HG03442 (cell line): ENCODE measurements around the gene CD101.
"Not testable (repeated sequence)": the region's sequence is repeated elsewhere in the genome, so short reads cannot be mapped to it uniquely, and the experiment has no call there.

Experiments
- ATAC-seq: cut with Tn5 transposase; IDR thresholded peaks from one replicate; pipeline ENCODE4 v1.9.1; 2021; ENCODE audit warnings: mild to moderate bottlenecking, moderate library complexity; ENCODE audit not compliant: unreplicated experiment

Gene CD101, protein sequence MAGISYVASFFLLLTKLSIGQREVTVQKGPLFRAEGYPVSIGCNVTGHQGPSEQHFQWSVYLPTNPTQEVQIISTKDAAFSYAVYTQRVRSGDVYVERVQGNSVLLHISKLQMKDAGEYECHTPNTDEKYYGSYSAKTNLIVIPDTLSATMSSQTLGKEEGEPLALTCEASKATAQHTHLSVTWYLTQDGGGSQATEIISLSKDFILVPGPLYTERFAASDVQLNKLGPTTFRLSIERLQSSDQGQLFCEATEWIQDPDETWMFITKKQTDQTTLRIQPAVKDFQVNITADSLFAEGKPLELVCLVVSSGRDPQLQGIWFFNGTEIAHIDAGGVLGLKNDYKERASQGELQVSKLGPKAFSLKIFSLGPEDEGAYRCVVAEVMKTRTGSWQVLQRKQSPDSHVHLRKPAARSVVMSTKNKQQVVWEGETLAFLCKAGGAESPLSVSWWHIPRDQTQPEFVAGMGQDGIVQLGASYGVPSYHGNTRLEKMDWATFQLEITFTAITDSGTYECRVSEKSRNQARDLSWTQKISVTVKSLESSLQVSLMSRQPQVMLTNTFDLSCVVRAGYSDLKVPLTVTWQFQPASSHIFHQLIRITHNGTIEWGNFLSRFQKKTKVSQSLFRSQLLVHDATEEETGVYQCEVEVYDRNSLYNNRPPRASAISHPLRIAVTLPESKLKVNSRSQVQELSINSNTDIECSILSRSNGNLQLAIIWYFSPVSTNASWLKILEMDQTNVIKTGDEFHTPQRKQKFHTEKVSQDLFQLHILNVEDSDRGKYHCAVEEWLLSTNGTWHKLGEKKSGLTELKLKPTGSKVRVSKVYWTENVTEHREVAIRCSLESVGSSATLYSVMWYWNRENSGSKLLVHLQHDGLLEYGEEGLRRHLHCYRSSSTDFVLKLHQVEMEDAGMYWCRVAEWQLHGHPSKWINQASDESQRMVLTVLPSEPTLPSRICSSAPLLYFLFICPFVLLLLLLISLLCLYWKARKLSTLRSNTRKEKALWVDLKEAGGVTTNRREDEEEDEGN

DNA sequence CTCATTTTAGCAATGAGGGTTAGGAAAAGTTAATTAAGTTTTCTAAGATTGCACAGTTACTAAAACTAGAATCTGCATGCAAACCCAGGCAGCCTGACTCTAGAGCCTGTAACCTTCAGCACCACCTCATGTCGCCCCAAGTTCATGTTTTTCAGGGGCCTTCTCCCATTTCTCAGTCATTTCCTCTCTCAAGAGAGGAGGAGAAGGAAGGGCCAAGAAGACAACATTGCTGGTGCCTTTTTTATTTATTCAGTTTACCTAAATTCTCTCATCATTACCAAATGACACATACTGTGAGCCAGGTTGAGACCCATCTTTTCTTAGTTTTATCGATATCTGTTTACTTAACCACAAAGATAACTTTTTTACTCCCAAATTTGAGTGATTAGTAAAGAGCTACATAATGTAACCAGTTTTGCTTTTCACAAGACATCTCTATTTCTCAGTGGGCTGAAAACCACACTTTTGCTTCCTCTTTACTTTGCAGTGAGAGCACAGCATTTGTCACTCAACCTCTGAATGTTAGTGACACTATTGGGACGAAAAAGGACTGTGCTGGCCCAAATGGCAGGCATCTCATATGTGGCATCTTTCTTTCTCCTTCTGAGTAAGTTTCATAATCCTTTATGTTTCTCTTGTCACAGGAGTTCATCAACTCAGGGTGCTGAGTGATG is at the start of gene CD101:
Gene CD101, plus strand, starts transcription at position 507 of the 674 bp plus-strand sequence. Its CDS starts 58 bp downstream, at position 565.
- ATAC-seq: peak; percentile 92

DNA sequence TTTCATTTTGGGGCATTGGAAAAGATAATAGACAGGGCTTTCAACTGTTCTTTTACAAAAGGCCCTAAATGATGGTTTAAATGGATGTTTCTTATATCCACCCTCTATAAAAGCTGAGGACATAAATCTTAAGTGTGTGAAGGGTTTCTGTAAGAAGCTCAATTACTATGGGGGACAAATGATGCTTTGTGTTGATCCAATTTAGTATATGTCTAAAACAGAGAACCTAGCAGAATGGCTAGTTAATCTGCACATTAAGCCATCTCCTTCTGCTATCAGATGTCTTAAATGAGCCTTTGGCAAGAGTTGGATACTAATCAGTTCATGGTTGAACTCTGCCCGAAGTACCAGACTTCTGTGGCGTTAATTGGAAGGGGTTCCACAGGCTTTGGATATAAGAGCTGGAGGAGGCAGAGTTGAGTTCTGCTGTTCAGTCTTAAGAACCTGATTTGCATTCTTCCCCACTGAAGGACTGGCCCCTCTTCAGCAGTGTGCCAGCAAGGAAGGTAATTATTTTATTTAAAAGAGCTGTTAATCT is 48.8 kb upstream of the CD101 start:
- ATAC-seq: no peak

DNA sequence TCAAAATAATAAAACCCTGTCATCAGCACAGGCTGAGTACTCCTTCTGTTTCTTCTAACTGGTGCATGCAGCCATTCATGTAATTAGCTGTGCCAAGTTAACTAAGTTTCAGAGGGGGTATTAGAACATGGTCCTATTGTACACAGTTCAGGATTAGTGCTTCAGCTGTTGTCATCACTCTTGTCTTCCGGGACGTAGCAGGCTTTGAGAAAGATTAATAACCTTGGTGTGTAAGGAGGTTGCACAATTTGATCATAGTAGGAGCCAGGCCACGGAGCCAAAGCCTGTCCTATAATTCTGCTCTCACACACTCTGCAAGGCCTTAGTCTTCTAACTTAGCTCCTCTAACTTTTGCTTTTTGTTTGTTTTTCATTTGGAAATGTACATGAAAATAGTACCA is 47.1 kb upstream of the CD101 start:
- no peak for ATAC-seq

DNA sequence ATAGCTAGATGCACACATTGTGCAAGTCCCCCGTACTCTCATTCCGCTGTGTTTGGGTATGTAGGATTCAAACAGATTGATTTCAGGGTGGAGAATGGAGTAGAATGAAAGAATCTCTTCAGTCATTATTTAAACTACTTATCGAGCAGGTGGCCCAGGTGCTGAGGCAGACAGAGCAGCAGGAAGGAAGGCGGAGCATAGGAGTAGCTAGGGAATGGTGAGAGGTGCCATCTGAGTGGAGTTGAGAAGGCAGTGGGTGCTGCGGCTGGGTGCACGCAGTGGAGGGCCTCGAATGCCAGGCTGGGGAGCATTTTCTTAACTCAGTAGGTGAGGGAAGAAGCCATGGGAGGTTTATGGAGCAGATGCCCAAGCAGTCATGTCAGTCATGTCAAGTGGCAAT is 45.2 kb upstream of the CD101 start:
- ATAC-seq: no peak

DNA sequence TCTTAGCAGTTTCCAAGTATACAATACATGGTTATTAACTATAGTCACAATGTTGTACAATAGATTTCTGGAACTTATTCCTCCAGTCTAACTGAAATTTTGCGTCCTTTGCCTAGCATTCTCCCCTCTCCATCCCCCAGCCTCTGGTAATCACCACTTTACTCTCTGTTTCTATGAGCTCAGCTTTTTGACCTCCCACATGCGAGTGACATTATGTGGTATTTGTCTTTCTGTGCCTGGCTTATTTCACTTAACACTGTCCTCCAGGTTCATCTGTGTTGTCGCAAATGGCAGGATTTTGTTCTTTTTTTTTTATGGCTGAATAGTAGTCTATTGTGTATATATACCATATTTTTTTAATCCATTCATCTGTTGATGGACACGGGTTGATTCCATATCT is 43.9 kb upstream of the CD101 start:
- ATAC-seq: no peak

DNA sequence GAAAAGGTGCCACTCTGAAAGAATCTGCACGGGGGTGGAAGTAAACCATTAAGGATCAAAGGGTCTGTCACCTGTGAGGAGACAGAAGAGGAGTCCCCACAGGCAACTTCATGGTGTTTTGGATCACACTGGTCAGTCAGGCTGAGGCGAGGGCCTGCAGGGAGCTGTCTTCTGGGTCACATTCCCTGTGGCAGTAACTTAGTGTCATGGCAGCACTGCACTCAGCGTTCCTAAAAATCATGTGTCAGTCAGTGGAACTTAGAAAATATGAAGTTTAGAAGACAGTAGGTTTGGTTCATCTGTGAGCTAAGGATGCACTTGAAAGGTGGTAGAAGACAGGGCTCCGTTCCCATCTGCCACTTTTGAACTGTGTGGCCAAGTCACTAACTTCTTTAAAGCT is 43.5 kb upstream of the CD101 start:
- ATAC-seq: no peak

DNA sequence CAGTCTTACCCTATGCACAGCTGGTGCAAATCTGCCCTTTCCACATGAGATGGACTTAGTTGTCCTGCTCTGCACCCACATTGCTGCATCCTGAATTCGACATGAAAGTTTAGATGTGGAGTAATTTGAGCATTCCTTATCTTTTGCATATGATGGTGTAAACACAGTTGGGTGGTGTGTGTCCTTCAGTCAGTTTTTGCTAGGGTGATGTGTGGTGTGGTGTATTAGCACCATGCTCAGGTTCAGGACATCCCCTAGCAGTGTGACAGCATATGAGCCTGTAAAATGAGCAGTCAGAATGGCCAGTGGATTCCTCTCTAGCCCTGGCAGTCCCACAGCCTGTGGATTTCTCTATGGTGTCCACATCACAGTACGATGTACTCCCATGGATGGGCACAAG is 42.6 kb upstream of the CD101 start:
- no peak for ATAC-seq

DNA sequence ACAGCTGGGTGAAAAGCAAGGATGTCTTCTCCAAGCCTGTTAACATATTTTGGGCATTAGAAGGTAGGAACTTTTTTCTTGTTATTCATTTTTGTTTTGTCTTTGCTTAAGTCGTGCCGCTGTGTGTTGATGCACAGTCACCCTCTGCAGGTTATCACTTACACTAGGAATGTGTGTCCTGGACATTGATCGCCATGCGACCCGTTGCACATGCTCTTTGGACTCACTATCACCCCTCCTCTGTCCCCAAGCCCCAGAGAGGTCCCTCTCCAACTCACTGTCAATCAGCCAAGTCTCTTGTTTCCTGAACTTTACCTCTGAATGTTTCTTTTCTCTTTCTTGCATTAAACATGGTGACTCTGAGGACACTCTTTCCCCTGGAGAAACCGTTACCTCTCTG is 40.0 kb upstream of the CD101 start:
- ATAC-seq: no peak

DNA sequence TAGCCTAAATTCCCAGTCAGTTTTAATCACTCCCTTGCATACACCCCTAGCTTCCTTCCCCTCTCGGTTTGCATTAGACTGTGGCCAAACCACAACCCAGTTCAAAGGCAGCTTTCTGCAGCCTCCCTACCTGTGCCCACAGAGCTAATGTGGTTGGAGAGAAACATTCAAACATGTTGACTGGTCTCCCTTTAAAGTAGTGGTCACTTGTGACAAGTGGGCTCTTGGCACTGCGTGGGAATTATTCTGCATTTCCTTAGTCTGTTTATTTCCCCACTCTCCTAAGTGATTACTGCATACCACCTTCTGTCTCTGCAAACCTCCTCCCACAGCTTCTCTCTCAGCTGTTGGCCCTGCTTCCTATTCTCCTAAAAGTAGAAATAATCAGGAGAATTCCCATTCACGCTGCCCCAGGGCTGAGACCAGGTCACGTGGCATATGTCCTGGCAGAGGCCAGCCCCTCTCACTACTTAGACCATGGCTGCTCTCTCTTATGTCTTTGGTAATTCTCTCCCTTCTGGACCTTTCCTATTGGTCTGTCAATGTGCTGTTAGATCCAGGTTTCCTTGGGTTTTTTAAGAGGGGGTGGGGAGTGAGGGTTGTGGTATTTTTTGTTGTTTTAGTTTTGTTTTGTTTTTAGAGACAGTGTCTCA is 38.4 kb upstream of the CD101 start:
- peak; percentile 73 for ATAC-seq

DNA sequence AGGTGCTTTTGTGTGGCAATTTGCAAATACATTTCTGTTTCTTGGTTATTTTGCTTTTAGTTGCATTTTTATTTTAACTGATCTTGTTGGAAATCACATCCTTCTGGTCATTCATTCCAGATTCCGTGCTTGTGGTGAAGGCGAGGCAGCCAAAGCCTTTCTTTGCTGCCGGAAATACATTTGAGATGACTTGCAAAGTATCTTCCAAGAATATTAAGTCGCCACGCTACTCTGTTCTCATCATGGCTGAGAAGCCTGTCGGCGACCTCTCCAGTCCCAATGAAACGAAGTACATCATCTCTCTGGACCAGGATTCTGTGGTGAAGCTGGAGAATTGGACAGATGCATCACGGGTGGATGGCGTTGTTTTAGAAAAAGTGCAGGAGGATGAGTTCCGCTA is 34.8 kb upstream of the CD101 start:
- ATAC-seq: no peak

DNA sequence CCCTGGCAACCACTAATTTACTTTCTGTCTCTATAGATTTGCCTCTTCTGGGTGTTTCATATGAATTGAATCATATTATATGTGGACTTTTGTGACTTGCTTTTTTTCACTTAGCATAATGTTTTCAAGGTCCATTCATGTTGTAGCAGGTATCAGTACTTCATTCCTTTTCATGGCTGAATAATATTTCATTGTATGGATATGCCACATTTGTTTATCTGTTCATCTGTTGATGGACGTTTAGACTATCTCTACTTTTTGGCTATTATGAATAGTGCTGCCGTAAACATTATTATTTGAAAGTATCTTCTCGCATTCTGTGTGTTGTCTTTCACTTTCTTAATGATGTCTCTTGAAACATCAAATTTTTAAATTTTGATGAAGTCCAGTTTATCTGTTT is 32.8 kb upstream of the CD101 start:
- ATAC-seq: no peak

DNA sequence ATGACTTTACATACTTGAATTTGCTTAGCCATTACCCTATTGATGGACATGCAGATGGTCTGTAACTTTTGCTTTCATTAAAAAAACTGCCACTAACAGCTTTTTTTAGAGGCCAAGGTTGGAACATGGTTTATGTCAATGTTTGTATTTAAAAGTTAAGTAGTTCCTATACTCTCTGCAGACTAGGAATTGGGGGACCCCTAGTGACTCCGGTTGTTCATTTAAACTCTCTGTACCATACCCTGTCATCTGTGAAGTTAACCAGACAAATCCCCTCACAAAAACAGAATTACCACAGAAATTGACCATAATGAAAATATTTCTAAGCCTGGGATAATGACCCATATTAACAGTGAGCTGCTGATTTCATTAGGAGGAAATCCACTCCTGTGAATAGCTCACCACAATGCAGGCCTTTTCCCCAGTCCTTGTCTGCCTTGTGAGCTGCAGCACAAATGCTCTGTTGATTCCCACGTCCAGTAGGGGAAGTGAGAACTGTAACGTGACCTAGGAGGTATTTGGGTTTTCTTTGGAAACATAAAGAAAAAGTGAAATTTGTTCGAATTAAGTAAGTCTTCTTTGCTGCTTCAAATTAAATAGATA is 30.2 kb upstream of the CD101 start:
- no peak for ATAC-seq

DNA sequence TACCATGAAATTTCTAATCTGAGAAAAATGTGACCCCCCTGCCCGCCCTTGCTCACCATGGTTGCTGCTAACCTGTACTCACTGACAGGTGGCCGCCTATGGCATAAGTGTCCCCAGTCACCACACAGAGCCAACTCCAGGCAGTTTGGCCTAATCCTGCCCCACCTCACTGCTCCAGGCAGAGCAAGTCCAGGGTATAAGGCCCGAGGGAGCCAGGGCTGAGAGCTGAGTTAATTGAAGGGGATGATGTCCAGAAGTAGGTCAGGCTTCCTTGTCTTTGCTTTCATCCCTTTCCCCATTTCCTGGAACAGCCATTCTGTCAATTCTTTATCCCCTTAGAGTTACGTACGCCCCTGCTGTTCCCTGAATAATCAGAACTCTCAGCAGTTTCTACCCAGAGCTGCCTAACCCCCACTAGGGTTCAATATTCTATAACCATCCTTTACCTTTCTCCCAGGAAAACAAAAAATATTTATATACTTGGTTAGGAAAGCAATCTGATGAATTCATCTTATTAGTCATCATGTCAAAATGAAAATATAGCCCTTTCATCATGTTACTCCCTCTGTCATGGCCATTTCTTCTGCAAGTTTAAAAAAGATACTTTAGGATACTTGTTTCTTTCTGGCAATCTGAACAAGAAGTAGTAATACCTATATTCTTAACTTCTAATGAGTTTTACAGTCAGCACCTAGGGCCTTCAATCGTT is 29.4 kb upstream of the CD101 start:
- ATAC-seq: no peak

DNA sequence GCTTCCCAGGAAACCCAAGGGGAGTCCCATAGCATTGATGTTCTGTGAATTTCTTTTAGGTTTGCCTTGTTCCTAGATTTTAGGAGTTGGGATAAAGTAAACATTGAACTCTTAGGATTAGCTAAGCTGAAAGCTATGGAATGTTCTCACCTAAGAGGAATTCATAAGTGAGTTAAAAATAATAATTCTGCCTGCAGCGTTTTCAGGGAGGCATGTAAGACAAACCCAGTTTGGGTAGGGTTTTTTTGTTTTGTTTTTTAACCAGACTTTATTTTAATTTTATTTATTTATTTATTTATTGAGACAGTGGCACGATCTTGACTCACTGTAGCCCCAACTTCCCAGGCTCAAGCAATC is 28.9 kb upstream of the CD101 start:
- no peak for ATAC-seq

DNA sequence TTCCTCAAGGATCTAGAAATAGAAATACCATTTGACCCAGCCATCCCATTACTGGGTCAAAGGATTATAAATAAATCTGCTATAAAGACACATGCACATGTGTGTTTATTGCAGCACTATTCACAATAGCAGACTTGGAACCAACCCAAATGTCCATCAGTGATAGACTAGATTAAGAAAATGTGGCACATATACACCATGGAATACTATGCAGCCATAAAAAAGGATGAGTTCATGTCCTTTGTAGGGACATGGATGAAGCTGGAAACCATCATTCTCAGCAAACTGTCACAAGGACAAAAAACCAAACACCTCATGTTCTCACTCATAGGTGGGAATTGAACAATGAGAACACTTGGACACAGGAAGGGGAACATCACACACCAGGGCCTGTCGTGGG is 21.3 kb upstream of the CD101 start:
- ATAC-seq: not testable (repeated sequence)

DNA sequence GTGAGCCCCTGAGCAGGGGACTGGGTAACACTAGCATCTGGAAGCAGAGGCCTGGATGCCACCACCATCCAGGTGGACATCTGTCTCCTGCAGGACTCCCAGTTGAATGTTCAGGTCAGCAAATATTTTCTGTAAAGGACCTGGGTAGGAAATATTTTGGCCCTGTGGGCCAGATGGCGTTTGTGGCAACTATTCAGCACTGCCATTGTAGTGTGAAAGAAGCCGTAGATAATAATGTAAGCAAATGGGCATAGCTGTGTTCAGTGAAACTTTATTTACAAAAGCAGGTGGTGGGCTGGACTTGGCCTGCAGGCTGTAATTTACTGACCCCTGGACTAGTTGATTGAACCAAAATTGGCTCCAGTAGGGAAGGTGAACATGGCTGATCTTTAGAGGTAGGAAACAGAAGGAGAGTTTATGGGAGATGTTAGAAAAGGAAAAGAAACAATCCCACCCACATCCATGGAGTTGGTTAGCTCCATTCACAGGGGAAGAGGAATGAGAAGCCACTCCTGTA is 20.0 kb upstream of the CD101 start:
- no peak for ATAC-seq

DNA sequence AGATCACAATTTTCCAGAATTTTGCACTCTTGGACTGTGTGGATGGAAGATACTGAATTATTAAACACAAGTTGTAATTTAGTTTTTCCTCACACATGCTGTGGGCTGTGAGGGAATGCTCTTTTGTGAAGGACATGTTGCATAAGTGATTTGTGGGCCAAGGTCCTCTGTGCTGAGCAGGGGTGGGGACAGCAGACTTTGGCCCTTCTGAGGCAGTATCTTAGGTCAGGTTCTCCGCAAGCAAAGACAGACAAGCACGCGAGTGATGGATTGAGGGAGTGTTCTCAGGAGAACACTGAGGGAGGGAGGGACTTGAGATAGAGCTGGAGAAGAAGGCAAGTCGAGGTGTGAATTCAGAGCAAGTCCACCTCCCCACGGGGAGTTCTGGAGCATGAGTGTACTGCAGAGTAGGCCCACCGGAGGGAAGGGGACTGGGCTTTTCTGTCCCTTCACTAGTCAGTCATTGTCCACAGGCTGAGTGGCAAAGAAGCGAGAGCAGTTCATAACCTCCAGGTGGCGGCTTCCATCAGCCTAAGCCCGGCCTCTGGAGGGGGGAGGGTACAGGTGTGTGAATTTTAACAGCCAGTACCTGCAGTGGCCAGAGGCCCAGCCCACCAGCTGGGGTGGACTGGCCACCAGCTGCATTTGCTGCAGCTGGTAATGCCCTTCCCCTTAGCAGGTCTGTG is 19.1 kb upstream of the CD101 start:
- no peak for ATAC-seq

DNA sequence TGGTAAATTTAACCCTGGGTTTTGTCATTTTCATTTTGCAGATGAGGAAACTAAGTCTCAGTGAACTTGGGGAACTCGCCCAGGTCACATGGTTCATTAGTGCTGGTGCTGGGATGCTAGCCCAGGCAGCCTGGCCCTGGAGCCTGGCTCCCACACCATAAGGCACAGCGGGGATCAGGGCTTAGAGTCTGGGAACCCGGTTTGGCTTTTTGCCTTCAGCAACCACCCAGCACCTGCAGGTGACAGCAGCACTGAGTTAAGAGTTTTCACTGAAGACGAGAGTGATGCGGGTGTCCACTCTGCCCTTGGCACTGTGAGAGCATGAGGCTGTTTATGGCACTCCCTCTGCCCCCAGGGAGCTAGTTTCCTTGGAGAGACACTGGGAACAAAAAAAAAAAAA is 18.4 kb upstream of the CD101 start:
- no peak for ATAC-seq

DNA sequence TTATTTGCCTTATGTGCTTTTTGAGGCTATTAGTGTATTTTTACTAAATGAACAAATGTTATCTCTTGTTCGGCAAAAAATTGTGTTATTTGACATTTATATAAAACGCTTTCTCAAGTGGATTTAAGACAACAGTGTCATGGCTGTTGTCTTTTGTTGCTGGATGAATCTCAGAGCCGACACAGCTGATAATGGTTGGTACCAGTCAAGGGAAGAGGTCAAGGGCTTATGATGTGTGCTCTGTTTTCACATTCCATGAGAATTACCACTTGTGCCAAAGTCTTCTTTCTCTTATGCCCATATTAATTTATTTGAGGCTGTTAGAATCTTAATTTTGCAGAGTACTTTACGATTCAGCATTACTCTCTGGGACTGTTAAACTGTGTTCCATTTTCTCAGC is 17.9 kb upstream of the CD101 start:
- ATAC-seq: no peak
